GM12878 (cell line): Measurements from ENCODE around the gene GSTM2.

Source experiments
- BCLAF1 ChIP-seq: fragments of 450-650 bp; IDR thresholded peaks from 2 replicates; pipeline ENCODE4 v1.6.1; 2017; ENCODE audit warnings: antibody characterized with exemption, mild to moderate bottlenecking, moderate library complexity
- BRCA1 ChIP-seq: IDR thresholded peaks from 2 replicates; pipeline ENCODE4 v1.6.1; 2011; ENCODE audit warnings: low read depth, low read length, improper control_type of control experiment
- CTCF ChIP-seq, 3 experiments: IDR thresholded peaks in 2 of 3; conservative IDR thresholded peaks in 1 of 3; 2 replicates each; pipeline ENCODE4 v1.5.1; 2011; ENCODE audit warnings: low read depth in 3 of 3, low read length in 3 of 3, mild to moderate bottlenecking in 3 of 3, control low read depth in 2 of 3, moderate library complexity in 2 of 3, inconsistent platforms in 1 of 3, mixed read lengths in 1 of 3; ENCODE audit not compliant: control insufficient read depth in 2 of 3, insufficient read depth in 1 of 3; ENCODE audit errors: extremely low read depth in 1 of 3
- MAX ChIP-seq: IDR thresholded peaks from 2 replicates; pipeline ENCODE4 v1.6.1; 2012; ENCODE audit warnings: low read depth, low read length, improper control_type of control experiment
- RCOR1 ChIP-seq: conservative IDR thresholded peaks from 2 replicates; pipeline ENCODE4 v1.6.1; 2012; ENCODE audit warnings: low read depth, low read length, improper control_type of control experiment
- REST ChIP-seq: IDR thresholded peaks from 2 replicates; pipeline ENCODE4 v1.6.1; 2012; ENCODE audit warnings: mild to moderate bottlenecking, low read depth, low read length
- SIN3A ChIP-seq: IDR thresholded peaks from 2 replicates; pipeline ENCODE4 v1.6.1; 2012; ENCODE audit warnings: low read depth, low read length, improper control_type of control experiment
- TAF1 ChIP-seq: IDR thresholded peaks from 2 replicates; pipeline ENCODE4 v1.6.1; 2011; ENCODE audit warnings: mild to moderate bottlenecking, low read depth, low read length, borderline replicate concordance
- ZNF217 ChIP-seq: fragments of 450-650 bp; IDR thresholded peaks from 2 replicates; pipeline ENCODE4 v1.6.1; 2017; ENCODE audit warnings: antibody characterized with exemption, mild to moderate bottlenecking
- ZNF24 ChIP-seq: fragments of 450-650 bp; IDR thresholded peaks from 2 replicates; pipeline ENCODE4 v1.6.1; 2017; ENCODE audit warnings: antibody characterized with exemption, mild to moderate bottlenecking
- ZNF274 ChIP-seq: IDR thresholded peaks from one replicate; pipeline ENCODE4 v1.8.0; 2011; ENCODE audit not compliant: insufficient read length, insufficient read depth

GRCh38 chr1:109621379-109622136 lies 46.3 kb upstream of the GSTM2 start:
- TF ChIP-seq CTCF (IDR thresholded peaks at IDR 0.05 in 2 of 3, conservative IDR thresholded peaks at IDR 0.05 in 1 of 3; ENCODE audit: control insufficient read depth in 2 of 3, extremely low read depth in 1 of 3, insufficient read depth in 1 of 3, low read depth in 3 of 3, low read length in 3 of 3): no peak
- TF ChIP-seq SIN3A: no peak
- TF ChIP-seq ZNF217: no peak
- no peak for TF ChIP-seq RCOR1
- TF ChIP-seq ZNF274: no peak
- no peak for TF ChIP-seq TAF1
- no peak for TF ChIP-seq BRCA1
- no peak for TF ChIP-seq BCLAF1
- TF ChIP-seq ZNF24: no peak
- no peak for TF ChIP-seq REST
- TF ChIP-seq MAX: no peak
